T47D (cell line): ENCODE data around the gene MTURN.

Source experiments
- DNase-seq, 2 experiments: peaks; one replicate each; pipeline versions ENCODE4 v3.0.0 to v3.0.0-alpha.2; 2011 to 2012; ENCODE audit warnings: low read depth in 1 of 2, low spot score in 1 of 2
- JUND ChIP-seq: IDR thresholded peaks from 2 replicates; pipeline ENCODE4 v1.6.1; 2012; ENCODE audit warnings: low read depth
- in situ Hi-C: cut with HindIII; loops from 2 replicates; pipeline ENCODE4 v1.10.0; 2016; ENCODE audit warnings: low sequenced_read_pairs, low pct_unique_long_range_greater_than_20kb

MTURN gene

GRCh38 chr7:30114536-30115238, 20.1 kb upstream of the MTURN start:
- no peak for TF ChIP-seq JUND
- in situ Hi-C loops: no loop called here
- DNase-seq: no peak

GRCh38 chr7:30115709-30116297, 19.0 kb upstream of the MTURN start:
- DNase-seq: no peak
- in situ Hi-C loops: no loop called here
- TF ChIP-seq JUND: no peak

GRCh38 chr7:30116771-30117170, 18.0 kb upstream of the MTURN start:
- no peak for DNase-seq
- in situ Hi-C loops: no loop called here
- no peak for TF ChIP-seq JUND

GRCh38 chr7:30117896-30118295, 16.9 kb upstream of the MTURN start:
- DNase-seq: no peak
- in situ Hi-C loops: no loop called here
- TF ChIP-seq JUND: no peak

GRCh38 chr7:30119890-30120577, 14.8 kb upstream of the MTURN start:
- in situ Hi-C loops: no loop called here
- TF ChIP-seq JUND: no peak
- no peak for DNase-seq

GRCh38 chr7:30133736-30134610, 813 bp upstream of the MTURN start:
- in situ Hi-C loops: no loop called here
- TF ChIP-seq JUND: no peak
- DNase-seq: no peak

- no peak for TF ChIP-seq JUND
- in situ Hi-C loops: no loop called here
- DNase-seq: peak; percentile 73 to 85
These were observed 723 bp downstream of the MTURN start for GRCh38 chr7:30135301-30136116.

- TF ChIP-seq JUND: no peak
- in situ Hi-C loops: no loop called here
- DNase-seq: no peak
These were observed 1.4 kb downstream of the MTURN start for GRCh38 chr7:30136117-30136731.

GRCh38 chr7:30136743-30137485, 2.1 kb downstream of the MTURN start:
- no peak for DNase-seq
- in situ Hi-C loops: no loop called here
- TF ChIP-seq JUND: no peak

GRCh38 chr7:30139836-30140384, 5.1 kb downstream of the MTURN start:
- DNase-seq: no peak
- in situ Hi-C loops: no loop called here
- TF ChIP-seq JUND: no peak

- DNase-seq: no peak
- TF ChIP-seq JUND: no peak
- in situ Hi-C loops: no loop called here
These were observed 5.7 kb downstream of the MTURN start for GRCh38 chr7:30140456-30140855.
